ENCODE results near the gene PRND.

Gene PRND, protein sequence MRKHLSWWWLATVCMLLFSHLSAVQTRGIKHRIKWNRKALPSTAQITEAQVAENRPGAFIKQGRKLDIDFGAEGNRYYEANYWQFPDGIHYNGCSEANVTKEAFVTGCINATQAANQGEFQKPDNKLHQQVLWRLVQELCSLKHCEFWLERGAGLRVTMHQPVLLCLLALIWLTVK

DNA sequence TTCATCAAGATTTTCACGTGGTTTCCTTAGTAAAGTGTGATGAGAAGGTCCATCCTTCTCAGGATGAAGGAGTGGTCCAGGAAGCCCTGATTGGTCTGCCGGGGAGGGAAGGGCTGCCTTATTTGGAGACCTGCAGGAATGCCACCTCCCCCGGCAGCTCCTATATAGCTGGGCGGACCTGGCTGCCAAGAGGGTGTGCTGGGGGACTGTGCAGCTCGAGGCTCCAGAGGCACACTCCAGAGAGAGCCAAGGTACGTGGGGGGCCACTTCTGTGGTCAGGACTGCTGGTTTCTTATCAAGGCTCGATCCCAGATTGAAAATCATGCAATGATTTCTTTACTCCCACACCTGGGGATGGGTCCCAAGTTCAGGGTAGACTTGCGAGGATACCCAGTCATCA is at the start of gene PRND:
TSS of gene PRND (plus strand) at position 191 of the 400 bp plus-strand sequence. CDS start 2,643 bp downstream, outside the sequence.
- TF ChIP-seq, protein P1, sequence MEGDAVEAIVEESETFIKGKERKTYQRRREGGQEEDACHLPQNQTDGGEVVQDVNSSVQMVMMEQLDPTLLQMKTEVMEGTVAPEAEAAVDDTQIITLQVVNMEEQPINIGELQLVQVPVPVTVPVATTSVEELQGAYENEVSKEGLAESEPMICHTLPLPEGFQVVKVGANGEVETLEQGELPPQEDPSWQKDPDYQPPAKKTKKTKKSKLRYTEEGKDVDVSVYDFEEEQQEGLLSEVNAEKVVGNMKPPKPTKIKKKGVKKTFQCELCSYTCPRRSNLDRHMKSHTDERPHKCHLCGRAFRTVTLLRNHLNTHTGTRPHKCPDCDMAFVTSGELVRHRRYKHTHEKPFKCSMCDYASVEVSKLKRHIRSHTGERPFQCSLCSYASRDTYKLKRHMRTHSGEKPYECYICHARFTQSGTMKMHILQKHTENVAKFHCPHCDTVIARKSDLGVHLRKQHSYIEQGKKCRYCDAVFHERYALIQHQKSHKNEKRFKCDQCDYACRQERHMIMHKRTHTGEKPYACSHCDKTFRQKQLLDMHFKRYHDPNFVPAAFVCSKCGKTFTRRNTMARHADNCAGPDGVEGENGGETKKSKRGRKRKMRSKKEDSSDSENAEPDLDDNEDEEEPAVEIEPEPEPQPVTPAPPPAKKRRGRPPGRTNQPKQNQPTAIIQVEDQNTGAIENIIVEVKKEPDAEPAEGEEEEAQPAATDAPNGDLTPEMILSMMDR (IDR thresholded peaks at IDR 0.05; ENCODE audit: poor library complexity, severe bottlenecking), result no peak

DNA sequence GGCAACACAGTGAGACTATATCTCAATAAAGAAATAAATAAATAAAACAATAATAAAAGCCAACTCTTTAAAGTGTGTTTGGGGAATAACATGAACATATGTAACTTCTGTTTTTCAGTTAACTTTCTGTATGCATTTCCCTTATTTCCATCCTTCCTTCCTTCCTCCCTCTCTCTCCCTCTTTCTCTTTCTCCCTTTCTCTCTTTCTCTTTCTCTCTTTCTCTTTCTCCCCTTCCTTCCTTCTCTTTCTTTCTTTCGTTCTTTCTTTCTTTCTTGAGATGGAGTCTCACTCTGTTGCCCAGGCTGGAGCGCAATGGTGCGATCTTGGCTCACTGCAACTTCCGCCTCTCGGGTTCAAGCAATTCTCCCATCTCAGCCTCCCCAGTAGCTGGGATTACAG is 48.8 kb upstream of the PRND start:
- H3K27me3 ChIP-seq (ENCODE audit: insufficient read depth, poor library complexity, severe bottlenecking), result no peaks in the 10 kb centered on the region
- ATAC-seq (ENCODE audit: low read depth), result no peak
- H3K4me3 ChIP-seq (ENCODE audit: severe bottlenecking), result no peak overlapping the region
- H3K36me3 ChIP-seq (ENCODE audit: low read depth), result no peaks in the 10 kb centered on the region
- no peak overlapping the region for H3K27ac ChIP-seq (ENCODE audit: poor library complexity, severe bottlenecking)
- H3K4me1 ChIP-seq (ENCODE audit: insufficient read depth, poor library complexity, severe bottlenecking), result no peaks in the 10 kb centered on the region
- TF ChIP-seq, protein P1 (IDR thresholded peaks at IDR 0.05; ENCODE audit: poor library complexity, severe bottlenecking), result no peak
- no peak for DNase-seq (ENCODE audit: low spot score)
- no peaks in the 10 kb centered on the region for H3K9me3 ChIP-seq (ENCODE audit: severe bottlenecking)

More for the DNA sequence above, at the start of gene PRND:
- Histone ChIP-seq H3K27me3 (ENCODE audit: insufficient read depth, poor library complexity, severe bottlenecking) (no peaks in the 10 kb centered on the region), H3K36me3 (ENCODE audit: low read depth) (no peaks in the 10 kb centered on the region), H3K4me3 (ENCODE audit: severe bottlenecking) (no peak within 1 kb of the TSS), H3K4me1 (ENCODE audit: insufficient read depth, poor library complexity, severe bottlenecking) (peaks cover 1% of the 10 kb centered on the region), H3K9me3 (ENCODE audit: severe bottlenecking) (no peaks in the 10 kb centered on the region), H3K27ac (ENCODE audit: poor library complexity, severe bottlenecking) (no peak within 1 kb of the TSS)
- ATAC-seq (ENCODE audit: low read depth), result no peak
- no peak for DNase-seq (ENCODE audit: low spot score)

DNA sequence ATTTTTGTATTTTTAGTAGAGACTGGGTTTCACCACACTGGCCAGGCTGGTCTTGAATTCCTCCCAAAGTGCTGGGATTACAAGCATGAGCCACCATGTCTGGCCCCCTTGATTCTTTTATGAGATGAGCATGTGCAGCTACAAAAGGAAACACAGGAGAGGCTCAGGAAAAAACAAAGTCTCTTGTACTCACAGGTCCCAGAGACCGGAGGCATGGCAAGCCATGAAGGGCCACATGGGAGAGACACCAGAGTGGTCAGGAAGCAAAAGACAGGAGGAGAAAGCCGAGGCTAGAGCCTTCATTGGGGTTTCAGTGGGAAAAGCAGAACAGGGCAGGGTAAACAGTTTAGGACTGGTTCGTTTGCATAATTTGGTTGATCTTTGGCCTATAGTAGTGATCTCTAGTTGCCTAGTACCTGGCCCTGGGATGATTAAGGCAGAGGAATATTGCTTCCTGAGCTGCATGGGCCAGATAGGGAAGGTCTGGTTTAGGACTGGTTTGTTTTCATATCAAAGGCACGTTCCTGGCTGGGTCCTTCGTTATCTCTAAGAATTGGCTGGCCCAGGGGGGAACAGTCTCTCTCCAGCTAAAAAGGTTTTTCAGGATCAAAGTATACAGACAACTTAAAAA is 48.2 kb upstream of the PRND start:
- H3K4me1 ChIP-seq (ENCODE audit: insufficient read depth, poor library complexity, severe bottlenecking), result no peaks in the 10 kb centered on the region
- TF ChIP-seq, protein P1 (IDR thresholded peaks at IDR 0.05; ENCODE audit: poor library complexity, severe bottlenecking), result no peak
- H3K27me3 ChIP-seq (ENCODE audit: insufficient read depth, poor library complexity, severe bottlenecking), result no peaks in the 10 kb centered on the region
- DNase-seq (ENCODE audit: low spot score) (no peak), ATAC-seq (ENCODE audit: low read depth) (no peak)
- no peaks in the 10 kb centered on the region for H3K9me3 ChIP-seq (ENCODE audit: severe bottlenecking)
- no peaks in the 10 kb centered on the region for H3K36me3 ChIP-seq (ENCODE audit: low read depth)
- no peak overlapping the region for H3K4me3 ChIP-seq (ENCODE audit: severe bottlenecking)
- no peak overlapping the region for H3K27ac ChIP-seq (ENCODE audit: poor library complexity, severe bottlenecking)

DNA sequence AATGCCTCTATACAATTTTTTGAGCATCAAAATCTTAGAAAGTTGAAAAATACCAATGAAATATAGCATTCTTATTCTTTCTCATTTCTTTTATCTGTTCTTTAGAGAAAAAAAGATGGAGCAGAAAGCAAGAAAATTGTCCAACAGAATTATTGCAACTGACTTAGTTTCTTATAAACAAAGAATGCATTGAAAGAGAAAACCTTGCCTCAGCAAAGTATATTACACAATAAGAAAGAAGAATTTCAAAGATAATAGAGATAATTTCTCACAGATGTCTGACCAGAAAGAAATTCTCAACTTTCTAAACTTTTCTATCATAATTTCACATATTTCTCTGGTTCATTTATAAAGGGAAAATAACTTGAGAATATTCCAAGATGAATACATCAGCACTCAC is 47.0 kb upstream of the PRND start:
- DNase-seq (ENCODE audit: low spot score) (no peak), ATAC-seq (ENCODE audit: low read depth) (no peak)
- no peak overlapping the region for H3K27ac ChIP-seq (ENCODE audit: poor library complexity, severe bottlenecking)
- no peaks in the 10 kb centered on the region for H3K36me3 ChIP-seq (ENCODE audit: low read depth)
- no peak overlapping the region for H3K4me3 ChIP-seq (ENCODE audit: severe bottlenecking)
- no peaks in the 10 kb centered on the region for H3K27me3 ChIP-seq (ENCODE audit: insufficient read depth, poor library complexity, severe bottlenecking)
- no peaks in the 10 kb centered on the region for H3K9me3 ChIP-seq (ENCODE audit: severe bottlenecking)
- TF ChIP-seq, protein P1 (IDR thresholded peaks at IDR 0.05; ENCODE audit: poor library complexity, severe bottlenecking), result no peak
- H3K4me1 ChIP-seq (ENCODE audit: insufficient read depth, poor library complexity, severe bottlenecking), result no peaks in the 10 kb centered on the region

DNA sequence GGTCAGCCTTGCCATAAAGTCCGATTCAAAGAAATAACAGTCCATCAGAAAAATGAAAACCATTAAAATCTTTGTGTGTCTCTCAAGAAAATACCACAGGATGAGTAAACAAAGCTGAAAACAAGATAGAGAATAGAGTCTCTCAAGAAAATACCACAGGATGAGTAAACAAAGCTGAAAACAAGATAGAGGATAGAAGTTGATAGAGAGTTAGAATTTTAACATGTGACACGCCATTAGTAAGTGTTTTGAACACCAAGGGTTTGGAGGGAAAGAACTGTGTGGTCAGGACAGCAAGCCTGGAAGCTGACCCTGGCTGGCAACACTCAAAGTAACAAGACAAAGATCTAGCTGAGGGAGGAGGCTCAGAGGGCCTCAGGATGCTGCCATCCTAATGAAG is 43.9 kb upstream of the PRND start:
- no peak overlapping the region for H3K4me3 ChIP-seq (ENCODE audit: severe bottlenecking)
- TF ChIP-seq, protein P1 (IDR thresholded peaks at IDR 0.05; ENCODE audit: poor library complexity, severe bottlenecking), result no peak
- H3K27ac ChIP-seq (ENCODE audit: poor library complexity, severe bottlenecking), result no peak overlapping the region
- no peaks in the 10 kb centered on the region for H3K36me3 ChIP-seq (ENCODE audit: low read depth)
- H3K4me1 ChIP-seq (ENCODE audit: insufficient read depth, poor library complexity, severe bottlenecking), result peaks cover 10% of the 10 kb centered on the region
- H3K27me3 ChIP-seq (ENCODE audit: insufficient read depth, poor library complexity, severe bottlenecking), result no peaks in the 10 kb centered on the region
- no peaks in the 10 kb centered on the region for H3K9me3 ChIP-seq (ENCODE audit: severe bottlenecking)
- DNase-seq (ENCODE audit: low spot score) (no peak), ATAC-seq (ENCODE audit: low read depth) (no peak)
